K562 (cell line): ENCODE data around the gene TPPP. TPM values are rescaled to one million over a fixed set of nuclear protein-coding genes. Genes with fewer than 3 reads are reported as not detected.

Experiments
- ATAC-seq: fragments of 200-7000 bp; cut with Tn5 transposase; 3 replicates; pipeline ENCODE4 v1.9.1; 2020; ENCODE audit warnings: moderate library complexity
- BruUV-seq: library from RNA; stranded (reverse); fragments of 400-500 nt; replicated peaks from 2 replicates; lab custom pipeline; 2021; lab: Mats Ljungman, UMichigan
- CTCF ChIA-PET: fragments of 300-600 bp; formaldehyde crosslinking; extraction: SDS; loops from one replicate; lab custom pipeline; 2021; ENCODE audit warnings: low intra/inter-chr PET ratio; lab: Yijun Ruan, JAX
- POLR2A ChIA-PET: fragments of 300-600, 350-650 bp; sonication (Branson Sonifier 250); formaldehyde crosslinking; extraction: SDS; loops from one replicate; lab custom pipeline; 2021; ENCODE audit warnings: antibody characterized with exemption, inconsistent platforms; lab: Yijun Ruan, JAX
- DNase-seq, 4 experiments: peaks; one replicate each; pipeline versions ENCODE4 v3.0.0 to v3.0.0-alpha.2; 2011 to 2018; ENCODE audit warnings: low spot score in 3 of 4, mixed read lengths in 3 of 4; ENCODE audit errors: extremely low read depth in 1 of 4
- FAIRE-seq: peaks from 2 replicates; lab custom pipeline; 2011; peaks lifted over from hg19 to GRCh38; lab: Jason Lieb, UNC
- H2AFZ ChIP-seq: 2 replicates; pipeline ENCODE4 v1.6.0; 2011; ENCODE audit warnings: low read depth, low read length, control low read depth, inconsistent platforms
- H3K27ac ChIP-seq: fragments of 200-600 bp; 3 replicates; pipeline ENCODE4 v1.8.0; 2011; ENCODE audit warnings: low read depth, mild to moderate bottlenecking, control low read depth, inconsistent platforms, low read length, moderate library complexity, mixed read lengths; ENCODE audit errors: extremely low read depth
- H3K27me3 ChIP-seq, 2 experiments: fragments of 300-600 bp in 1 of 2; 2 replicates in 1 of 2; 3 replicates in 1 of 2; pipeline versions ENCODE4 v1.6.0 to v1.8.0; 2011; ENCODE audit warnings: inconsistent platforms in 2 of 2, low read length in 2 of 2, mild to moderate bottlenecking in 1 of 2, mixed read lengths in 1 of 2, moderate library complexity in 1 of 2; ENCODE audit not compliant: control insufficient read depth in 2 of 2, insufficient read depth in 2 of 2
- H3K36me3 ChIP-seq: fragments of 300-600 bp; 3 replicates; pipeline ENCODE4 v1.8.0; 2011; ENCODE audit warnings: mild to moderate bottlenecking, low read length, inconsistent platforms; ENCODE audit not compliant: control insufficient read depth, insufficient read depth
- H3K4me1 ChIP-seq, 2 experiments: fragments of 200-600 bp in 1 of 2; replicated peaks in 1 of 2; 2 replicates in 1 of 2; 3 replicates in 1 of 2; pipeline versions ENCODE4 v1.5.1 to v1.8.0; 2011; ENCODE audit warnings: inconsistent platforms in 2 of 2, low read length in 2 of 2, mild to moderate bottlenecking in 1 of 2, mixed read lengths in 1 of 2, moderate library complexity in 1 of 2; ENCODE audit not compliant: control insufficient read depth in 2 of 2, insufficient read depth in 2 of 2
- H3K4me2 ChIP-seq: 2 replicates; pipeline ENCODE4 v1.6.1; 2011; ENCODE audit warnings: low read length, control low read depth, inconsistent platforms, mixed read lengths; ENCODE audit not compliant: insufficient read depth
- H3K4me3 ChIP-seq: fragments of 200-600 bp; sonication (generic), shearing (Covaris generic); 2 replicates; pipeline ENCODE4 v1.5.1; 2016; ENCODE audit warnings: control low read depth, inconsistent platforms
- H3K79me2 ChIP-seq: fragments of 200-600 bp; 3 replicates; pipeline ENCODE4 v1.8.0; 2011; ENCODE audit warnings: low read length, inconsistent platforms; ENCODE audit not compliant: control insufficient read depth, insufficient read depth
- H3K9ac ChIP-seq, 2 experiments: 2 replicates each; pipeline versions ENCODE4 v1.6.0 to v1.6.1; 2011; ENCODE audit warnings: low read depth in 2 of 2, low read length in 2 of 2, control low read depth in 1 of 2, inconsistent platforms in 1 of 2, mild to moderate bottlenecking in 1 of 2, mixed read lengths in 1 of 2; ENCODE audit not compliant: insufficient read depth in 1 of 2
- H3K9me1 ChIP-seq: one replicate; pipeline ENCODE4 v1.6.0; 2011; ENCODE audit warnings: inconsistent platforms, mild to moderate bottlenecking, low read length, moderate library complexity; ENCODE audit not compliant: control insufficient read depth, insufficient read depth
- H3K9me3 ChIP-seq: replicated peaks from 2 replicates; pipeline ENCODE4 v1.5.1; 2011; ENCODE audit warnings: low read depth, low read length, inconsistent platforms; ENCODE audit not compliant: control insufficient read depth, insufficient read depth
- H4K20me1 ChIP-seq: replicated peaks from 2 replicates; pipeline ENCODE4 v1.6.1; 2011; ENCODE audit warnings: low read length, inconsistent platforms, mixed read lengths; ENCODE audit not compliant: control insufficient read depth, insufficient read depth
- ATF2 ChIP-seq: sonication (generic); formaldehyde crosslinking; IDR thresholded peaks from 2 replicates; pipeline ENCODE4 v1.8.1; 2022; ENCODE audit warnings: missing genetic modification reagents
- CBFA2T3 ChIP-seq: fragments of 450-650 bp; IDR thresholded peaks from 2 replicates; pipeline ENCODE4 v1.6.1; 2017
- CBX8 ChIP-seq: fragments of 200-600 bp; sonication (generic); IDR thresholded peaks from 2 replicates; pipeline ENCODE4 v1.6.1; 2012; ENCODE audit warnings: borderline replicate concordance, mixed run types, low read depth, mild to moderate bottlenecking, moderate library complexity, mixed read lengths, low read length, control low read depth, inconsistent platforms; ENCODE audit not compliant: poor library complexity, severe bottlenecking; ENCODE audit errors: extremely low read depth
- CREB1 ChIP-seq, 2 experiments: sonication (generic) in 1 of 2; formaldehyde crosslinking in 1 of 2; IDR thresholded peaks; 2 replicates each; pipeline versions ENCODE4 v1.6.1 to v1.8.0; 2012 to 2022; ENCODE audit warnings: inconsistent platforms in 1 of 2, mild to moderate bottlenecking in 1 of 2, missing genetic modification reagents in 1 of 2, moderate library complexity in 1 of 2
- ELF2 ChIP-seq: fragments of 250-450 bp; sonication (Bioruptor Pico); IDR thresholded peaks from 2 replicates; pipeline ENCODE4 v1.5.0; 2021; ENCODE audit warnings: mild to moderate bottlenecking
- EZH2 ChIP-seq: IDR thresholded peaks from 2 replicates; pipeline ENCODE4 v1.6.1; 2012; ENCODE audit warnings: low read depth, mild to moderate bottlenecking, inconsistent platforms, low read length, borderline replicate concordance
- FOXK2 ChIP-seq, 2 experiments: fragments of 450-650 bp; IDR thresholded peaks in 1 of 2; conservative IDR thresholded peaks in 1 of 2; 2 replicates each; pipeline ENCODE4 v1.6.1; 2016; ENCODE audit warnings: low read depth in 2 of 2, mild to moderate bottlenecking in 1 of 2
- ID3 ChIP-seq, 2 experiments: fragments of 250-450 bp in 1 of 2; fragments of 450-650 bp in 1 of 2; sonication (Bioruptor Pico) in 1 of 2; IDR thresholded peaks; 2 replicates each; pipeline versions ENCODE4 v1.6.1 to v1.8.0; 2016 to 2021; ENCODE audit warnings: mild to moderate bottlenecking in 2 of 2, moderate library complexity in 2 of 2, missing compliant biosample characterization in 1 of 2, missing genetic modification characterization in 1 of 2
- PHTF2 ChIP-seq: fragments of 250-450 bp; sonication (Bioruptor Pico); IDR thresholded peaks from 2 replicates; pipeline ENCODE4 v1.5.0; 2021; ENCODE audit warnings: mild to moderate bottlenecking
- POLR2G ChIP-seq: fragments of 200-400 bp; formaldehyde crosslinking; IDR thresholded peaks from 2 replicates; pipeline ENCODE4 v1.6.1; 2017; ENCODE audit warnings: low read depth, mild to moderate bottlenecking, antibody characterized with exemption, low read length, moderate library complexity
- RBM22 ChIP-seq: fragments of 200-400 bp; formaldehyde crosslinking; IDR thresholded peaks from 2 replicates; pipeline ENCODE4 v1.6.1; 2018; ENCODE audit warnings: low read length, low read depth; ENCODE audit not compliant: poor library complexity, severe bottlenecking
- TCF15 ChIP-seq: fragments of 250-450 bp; sonication (Bioruptor Pico); IDR thresholded peaks from 2 replicates; pipeline ENCODE4 v1.8.0; 2022; ENCODE audit warnings: moderate library complexity, mild to moderate bottlenecking, inconsistent platforms
- TRIM25 ChIP-seq: fragments of 450-650 bp; IDR thresholded peaks from 2 replicates; pipeline ENCODE4 v1.7.0; 2016; ENCODE audit warnings: borderline replicate concordance
- ZFP36 ChIP-seq: fragments of 150-350 bp; IDR thresholded peaks from 2 replicates; pipeline ENCODE4 v1.6.1; 2018; ENCODE audit warnings: low read length, low read depth; ENCODE audit not compliant: partially characterized antibody
- ZNF143 ChIP-seq: sonication (generic); formaldehyde crosslinking; IDR thresholded peaks from 2 replicates; pipeline ENCODE4 v1.9.0; 2022; ENCODE audit warnings: mild to moderate bottlenecking, missing genetic modification reagents
- ZNF165 ChIP-seq: fragments of 250-450 bp; sonication (Bioruptor Pico); IDR thresholded peaks from 2 replicates; pipeline ENCODE4 v1.4.0; 2020; ENCODE audit warnings: borderline replicate concordance
- ZNF24 ChIP-seq: fragments of 450-650 bp; IDR thresholded peaks from 2 replicates; pipeline ENCODE4 v1.6.1; 2016
- WGBS: fragments of 100-300 bp; shearing (Covaris generic); methylation state at CpG from one replicate; pipeline ENCODE4 v1.1.6; 2016; ENCODE audit warnings: low coverage, mixed read lengths; ENCODE audit not compliant: insufficient coverage; ENCODE audit errors: missing lambda C conversion rate; 5-methylcytosine and 5-hydroxymethylcytosine counted together
- in situ Hi-C: fragments of 300-500 bp; cut with MboI; formaldehyde crosslinking; loops from 4 replicates; pipeline ENCODE4 v1.15.0; 2018; ENCODE audit warnings: inconsistent platforms, mixed read lengths
- intact Hi-C: fragments of 100-400 bp; cut with micrococcal nuclease; formaldehyde crosslinking; loops from 2 replicates; pipeline ENCODE4 v1.14.2; 2022
- polyA plus RNA-seq, 8 experiments: library from polyadenylated mRNA; depleted of rRNA in 4 of 8; stranded (reverse) in 5 of 8; unstranded in 3 of 8; fragments of >200 nt; fragmentation: Nextera tagmentation in 2 of 8; fragmentation: Illumina TruSeq in 1 of 8; extraction: Ambion mirVana in 2 of 8; extraction: Trizol in 1 of 8; gene quantifications; 2 replicates each; pipeline versions ENCODE4 v1.2.1 to v1.2.3, GENCODE V29; 2011 to 2014; ENCODE audit warnings: inconsistent platforms in 1 of 8, missing spikeins in 1 of 8
- total RNA-seq, 7 experiments: library from RNA; depleted of rRNA in 6 of 7; stranded (reverse); fragments of >200 nt in 6 of 7; fragmentation: Illumina TruSeq in 2 of 7; extraction: Trizol in 2 of 7; gene quantifications; 2 replicates each; pipeline versions ENCODE4 v1.2.1 to v1.2.3, GENCODE V29; 2011 to 2021; ENCODE audit warnings: low replicate concordance in 1 of 7

TPPP gene
- total and polyA plus RNA-seq, 9 of the 15 experiments (the other 6 are each of a cell fraction or from before 2014, with no cell fraction given), result 0.01 to 0.07 (median 0.03) TPM; not detected in 6

- Histone ChIP-seq H2AFZ (no peak overlapping the region), H3K9me1 (peaks cover 10% of the 10 kb centered on the region), H3K4me3 (no peak overlapping the region), H3K27me3 (no peaks in the 10 kb centered on the region), H3K4me1 (peaks cover 0 to 19% of the 10 kb centered on the region in 2 experiments; a peak in 2 of 5 replicates), H3K9ac (no peak overlapping the region), H4K20me1 (peaks cover 23% of the 10 kb centered on the region), H3K27ac (no peak overlapping the region), H3K4me2 (no peak overlapping the region), H3K9me3 (no peaks in the 10 kb centered on the region), H3K79me2 (peaks cover 21% of the 10 kb centered on the region), H3K36me3 (peaks cover 98% of the 10 kb centered on the region)
- no TSS peak for BruUV-seq
- FAIRE-seq (no peak), DNase-seq (peak in 1 of 4 experiments; percentile 7), ATAC-seq (no peak)
- CTCF ChIA-PET, result no interaction called here
- POLR2A ChIA-PET, result interaction anchor here (2.0 kb wide), 1 partner anchor 13 kb away, joined by 5 read pairs; no protein-coding TSS in a partner anchor
- in situ Hi-C loops, result no loop called here
- WGBS, result over 99% methylated on average over 16 of the region's 16 CpGs
- intact Hi-C loops, result no loop called here
- TF ChIP-seq TCF15 (CRISPR knock-in tag), result no peak
- peak; percentile 45 for TF ChIP-seq POLR2G
- TF ChIP-seq ZFP36, result no peak
- no peak for TF ChIP-seq ELF2 (CRISPR knock-in tag)
- no peak for TF ChIP-seq FOXK2 (conservative IDR thresholded peaks at IDR 0.05 in 1 of 2, IDR thresholded peaks at IDR 0.05 in 1 of 2; ENCODE audit: low read depth in 2 of 2)
- TF ChIP-seq TRIM25, result no peak
- TF ChIP-seq CREB1 (IDR thresholded peaks at IDR 0.05), result no peak
- TF ChIP-seq CREB1 (CRISPR knock-in tag; IDR thresholded peaks at IDR 0.05), result no peak
- no peak for TF ChIP-seq ZNF143 (CRISPR knock-in tag)
- TF ChIP-seq ATF2 (CRISPR knock-in tag), result no peak
- no peak for TF ChIP-seq CBFA2T3
- no peak for TF ChIP-seq ZNF24
- no peak for TF ChIP-seq CBX8
- no peak for TF ChIP-seq ID3 (CRISPR knock-in tag; IDR thresholded peaks at IDR 0.05)
- TF ChIP-seq ID3 (tag; IDR thresholded peaks at IDR 0.05), result no peak
- TF ChIP-seq EZH2, result no peak
- TF ChIP-seq ZNF165 (CRISPR knock-in tag), result no peak
- TF ChIP-seq RBM22, result peak; percentile 38
- 0 out of 2 replicates have a peak, but pooled peaks have one; percentile 3 for TF ChIP-seq PHTF2 (CRISPR knock-in tag)
Observed at GRCh38 chr5:621341-621761, 71.8 kb downstream of the TPPP start.
